Measurements from ENCODE around the gene SYCE1L. TPM values are rescaled to one million over a fixed set of nuclear protein-coding genes. Genes with fewer than 3 reads are reported as not detected.
A peak's percentile ranks its signal among the peaks of the same experiment; 100 is the strongest.
"Not testable (repeated sequence)": the region's sequence is repeated elsewhere in the genome, so short reads cannot be mapped to it uniquely, and the experiment has no call there.

SYCE1L gene
- total RNA-seq, 2 donors from 2014 or later = 3.9 to 5.3 TPM

- Mint-ChIP-seq H3K4me3 (peak overlapping the region; percentile 91), H3K4me1 (ENCODE audit: low read depth in 2 of 2) (peaks cover 9 to 12% of the 10 kb centered on the region in 2 donors), H3K9me3 (no peaks in the 10 kb centered on the region), H3K36me3 (no peaks in the 10 kb centered on the region), H3K27me3 (no peaks in the 10 kb centered on the region), H3K27ac (peak overlapping the region; percentile 8 to 18)
- ATAC-seq = no peak
- DNase-seq (ENCODE audit: low spot score) = no peak
These were observed 14.4 kb downstream of the SYCE1L start for GRCh38 chr16:77213542-77214106.

GRCh38 chr16:77214411-77215138, 15.4 kb downstream of the SYCE1L start:
- Mint-ChIP-seq H3K4me1 (ENCODE audit: low read depth in 2 of 2) (peaks cover 9 to 12% of the 10 kb centered on the region in 2 donors), H3K4me3 (no peak overlapping the region), H3K27me3 (no peaks in the 10 kb centered on the region), H3K9me3 (no peaks in the 10 kb centered on the region), H3K27ac (no peak overlapping the region), H3K36me3 (no peaks in the 10 kb centered on the region)
- ATAC-seq = no peak
- no peak for DNase-seq (ENCODE audit: low spot score)

- no peaks in the 10 kb centered on the region for H3K36me3 Mint-ChIP-seq
- H3K4me1 Mint-ChIP-seq (ENCODE audit: low read depth in 2 of 2) = no peaks in the 10 kb centered on the region
- peak overlapping the region in 1 of 2 donors; percentile 12 for H3K27ac Mint-ChIP-seq
- H3K27me3 Mint-ChIP-seq = no peaks in the 10 kb centered on the region
- H3K4me3 Mint-ChIP-seq = no peak overlapping the region
- H3K9me3 Mint-ChIP-seq = no peaks in the 10 kb centered on the region
- ATAC-seq (no peak), DNase-seq (ENCODE audit: low spot score) (no peak)
These were observed 20.2 kb downstream of the SYCE1L start for GRCh38 chr16:77219437-77219836.

GRCh38 chr16:77220427-77220826, 21.2 kb downstream of the SYCE1L start:
- no peaks in the 10 kb centered on the region for H3K4me1 Mint-ChIP-seq (ENCODE audit: low read depth in 2 of 2)
- no peak overlapping the region for H3K4me3 Mint-ChIP-seq
- no peaks in the 10 kb centered on the region for H3K36me3 Mint-ChIP-seq
- H3K9me3 Mint-ChIP-seq = no peaks in the 10 kb centered on the region
- H3K27ac Mint-ChIP-seq = no peak overlapping the region
- peaks cover 0 to under 1% of the 10 kb centered on the region in 2 donors for H3K27me3 Mint-ChIP-seq
- DNase-seq (ENCODE audit: low spot score) (no peak), ATAC-seq (no peak)

- Mint-ChIP-seq H3K27ac (no peak overlapping the region), H3K4me1 (ENCODE audit: low read depth in 2 of 2) (no peaks in the 10 kb centered on the region), H3K4me3 (no peak overlapping the region), H3K36me3 (no peaks in the 10 kb centered on the region), H3K9me3 (no peaks in the 10 kb centered on the region), H3K27me3 (peaks cover 0 to 6% of the 10 kb centered on the region in 2 donors)
- ATAC-seq = no peak
- DNase-seq (ENCODE audit: low spot score) = no peak
These were observed 22.3 kb downstream of the SYCE1L start for GRCh38 chr16:77221482-77221881.

- Mint-ChIP-seq H3K36me3 (no peaks in the 10 kb centered on the region), H3K4me1 (ENCODE audit: low read depth in 2 of 2) (no peaks in the 10 kb centered on the region), H3K27ac (no peak overlapping the region), H3K4me3 (no peak overlapping the region), H3K9me3 (no peaks in the 10 kb centered on the region), H3K27me3 (peaks cover 5 to 11% of the 10 kb centered on the region in 2 donors)
- DNase-seq (ENCODE audit: low spot score) = no peak
- no peak for ATAC-seq
These were observed 24.0 kb downstream of the SYCE1L start for GRCh38 chr16:77223184-77223583.

GRCh38 chr16:77225182-77225581, 26.0 kb downstream of the SYCE1L start:
- Mint-ChIP-seq H3K9me3 (no peaks in the 10 kb centered on the region), H3K4me3 (no peak overlapping the region), H3K27ac (no peak overlapping the region)

GRCh38 chr16:77227745-77228144, 28.5 kb downstream of the SYCE1L start:
- no peaks in the 10 kb centered on the region for H3K4me1 Mint-ChIP-seq (ENCODE audit: low read depth in 2 of 2)
- peaks cover 16 to 27% of the 10 kb centered on the region in 2 donors for H3K27me3 Mint-ChIP-seq
- DNase-seq (ENCODE audit: low spot score) (no peak), ATAC-seq (no peak)
- no peak overlapping the region for H3K4me3 Mint-ChIP-seq
- H3K27ac Mint-ChIP-seq = no peak overlapping the region
- H3K36me3 Mint-ChIP-seq = no peaks in the 10 kb centered on the region
- H3K9me3 Mint-ChIP-seq = no peaks in the 10 kb centered on the region

More at GRCh38 chr16:77225182-77225581, 26.0 kb downstream of the SYCE1L start:
- Mint-ChIP-seq H3K36me3 (no peaks in the 10 kb centered on the region), H3K4me1 (ENCODE audit: low read depth in 2 of 2) (no peaks in the 10 kb centered on the region), H3K27me3 (peaks cover 11 to 19% of the 10 kb centered on the region in 2 donors)
- DNase-seq (ENCODE audit: low spot score) = no peak
- ATAC-seq = no peak

GRCh38 chr16:77231047-77231446, 31.8 kb downstream of the SYCE1L start:
- ATAC-seq = no peak
- peaks cover 26 to 29% of the 10 kb centered on the region in 2 donors for H3K27me3 Mint-ChIP-seq

GRCh38 chr16:77233799-77234519, 34.8 kb downstream of the SYCE1L start:
- ATAC-seq = no peak
- H3K4me1 Mint-ChIP-seq (ENCODE audit: low read depth in 2 of 2) = peaks cover 0 to 5% of the 10 kb centered on the region in 2 donors
- H3K27ac Mint-ChIP-seq = no peak overlapping the region
- DNase-seq (ENCODE audit: low spot score) = no peak
- no peaks in the 10 kb centered on the region for H3K36me3 Mint-ChIP-seq
- no peaks in the 10 kb centered on the region for H3K9me3 Mint-ChIP-seq
- peaks cover 15 to 25% of the 10 kb centered on the region in 2 donors for H3K27me3 Mint-ChIP-seq
- H3K4me3 Mint-ChIP-seq = no peak overlapping the region

More at GRCh38 chr16:77231047-77231446, 31.8 kb downstream of the SYCE1L start:
- Mint-ChIP-seq H3K36me3 (no peaks in the 10 kb centered on the region), H3K4me1 (ENCODE audit: low read depth in 2 of 2) (peaks cover 0 to 2% of the 10 kb centered on the region in 2 donors), H3K4me3 (no peak overlapping the region), H3K27ac (no peak overlapping the region), H3K9me3 (no peaks in the 10 kb centered on the region)
- DNase-seq (ENCODE audit: low spot score) = no peak

GRCh38 chr16:77234611-77235010, 35.4 kb downstream of the SYCE1L start:
- no peak for ATAC-seq
- Mint-ChIP-seq H3K27me3 (peaks cover 14 to 24% of the 10 kb centered on the region in 2 donors), H3K4me1 (ENCODE audit: low read depth in 2 of 2) (peaks cover 0 to 5% of the 10 kb centered on the region in 2 donors)

GRCh38 chr16:77236063-77236511, 36.9 kb downstream of the SYCE1L start:
- DNase-seq (ENCODE audit: low spot score) = peak; percentile 83
- peaks cover 0 to 5% of the 10 kb centered on the region in 2 donors for H3K4me1 Mint-ChIP-seq (ENCODE audit: low read depth in 2 of 2)
- H3K9me3 Mint-ChIP-seq = no peaks in the 10 kb centered on the region
- peak overlapping the region; percentile 25 for H3K4me3 Mint-ChIP-seq
- H3K27ac Mint-ChIP-seq = no peak overlapping the region
- H3K27me3 Mint-ChIP-seq = peaks cover 10 to 22% of the 10 kb centered on the region in 2 donors
- peak; percentile 97 for ATAC-seq
- no peaks in the 10 kb centered on the region for H3K36me3 Mint-ChIP-seq

More at GRCh38 chr16:77234611-77235010, 35.4 kb downstream of the SYCE1L start:
- H3K27ac Mint-ChIP-seq = no peak overlapping the region
- DNase-seq (ENCODE audit: low spot score) = no peak
- H3K9me3 Mint-ChIP-seq = no peaks in the 10 kb centered on the region
- no peaks in the 10 kb centered on the region for H3K36me3 Mint-ChIP-seq
- no peak overlapping the region for H3K4me3 Mint-ChIP-seq

- DNase-seq (ENCODE audit: low spot score) (no peak), ATAC-seq (no peak)
- H3K27me3 Mint-ChIP-seq = peaks cover 10 to 24% of the 10 kb centered on the region in 2 donors
- no peaks in the 10 kb centered on the region for H3K36me3 Mint-ChIP-seq
- H3K27ac Mint-ChIP-seq = no peak overlapping the region
- H3K4me3 Mint-ChIP-seq = no peak overlapping the region
- H3K9me3 Mint-ChIP-seq = no peaks in the 10 kb centered on the region
- peaks cover 0 to 5% of the 10 kb centered on the region in 2 donors for H3K4me1 Mint-ChIP-seq (ENCODE audit: low read depth in 2 of 2)
These were observed 39.4 kb downstream of the SYCE1L start for GRCh38 chr16:77238593-77238992.

GRCh38 chr16:77242471-77242870, 43.3 kb downstream of the SYCE1L start:
- H3K36me3 Mint-ChIP-seq; ATAC-seq; H3K9me3 Mint-ChIP-seq; DNase-seq (ENCODE audit: low spot score); H3K4me1 Mint-ChIP-seq (ENCODE audit: low read depth in 2 of 2); H3K4me3 Mint-ChIP-seq; H3K27ac Mint-ChIP-seq: not testable (repeated sequence)
- peaks cover 0 to 21% of the 10 kb centered on the region in 2 donors for H3K27me3 Mint-ChIP-seq

Measured in natural killer cell treated with Interleukin-12 subunit alpha and Interleukin-12 subunit beta and Interleukin-15 and Interleukin-18, amount 100 ng/mL, for 72 hours (primary cell).